Hippocampal formation (tissue), 2 donors: ENCODE measurements around the gene SRCAP.
"Not testable (repeated sequence)": the region's sequence is repeated elsewhere in the genome, so short reads cannot be mapped to it uniquely, and the experiment has no call there.

Experiments
- DNase-seq, 2 donors: peaks; one replicate each; lab custom pipeline; 2025; lab: John Stamatoyannopoulos, UW

SRCAP gene

GRCh38 chr16:30698139-30698815 lies 694 bp upstream of the SRCAP start:
- peak; percentile 68 to 96 for DNase-seq

GRCh38 chr16:30699615-30700099 lies 686 bp downstream of the SRCAP start:
- no peak for DNase-seq

GRCh38 chr16:30700491-30700890 lies 1.5 kb downstream of the SRCAP start:
- DNase-seq = no peak

- DNase-seq = no peak
These were observed 2.0 kb downstream of the SRCAP start for GRCh38 chr16:30700971-30701370.

GRCh38 chr16:30703071-30703470 lies 4.1 kb downstream of the SRCAP start:
- DNase-seq = not testable (repeated sequence)

- DNase-seq = no peak
These were observed 5.0 kb downstream of the SRCAP start for GRCh38 chr16:30703971-30704370.

- no peak for DNase-seq
These were observed 7.1 kb downstream of the SRCAP start for GRCh38 chr16:30706046-30706445.

- no peak for DNase-seq
These were observed 12.0 kb downstream of the SRCAP start for GRCh38 chr16:30710971-30711370.

- no peak for DNase-seq
These were observed 12.7 kb downstream of the SRCAP start for GRCh38 chr16:30711712-30712111.

GRCh38 chr16:30715750-30716445 lies 16.9 kb downstream of the SRCAP start:
- DNase-seq = no peak

- no peak for DNase-seq
These were observed 21.1 kb downstream of the SRCAP start for GRCh38 chr16:30720086-30720485.

- DNase-seq = no peak
These were observed 21.7 kb downstream of the SRCAP start for GRCh38 chr16:30720694-30721093.

GRCh38 chr16:30721167-30721566 lies 22.2 kb downstream of the SRCAP start:
- no peak for DNase-seq

- DNase-seq = no peak
These were observed 22.6 kb downstream of the SRCAP start for GRCh38 chr16:30721606-30722005.

GRCh38 chr16:30722443-30722842 lies 23.5 kb downstream of the SRCAP start:
- no peak for DNase-seq

- DNase-seq = no peak
These were observed 23.9 kb downstream of the SRCAP start for GRCh38 chr16:30722916-30723315.

- no peak for DNase-seq
These were observed 24.9 kb downstream of the SRCAP start for GRCh38 chr16:30723725-30724355.

GRCh38 chr16:30724641-30725417 lies 25.9 kb downstream of the SRCAP start:
- no peak for DNase-seq

GRCh38 chr16:30725418-30725792 lies 26.4 kb downstream of the SRCAP start:
- no peak for DNase-seq

- no peak for DNase-seq
These were observed 29.4 kb downstream of the SRCAP start for GRCh38 chr16:30728321-30728720.

- peak in 1 of 2 donors; percentile 1 for DNase-seq
These were observed 30.1 kb downstream of the SRCAP start for GRCh38 chr16:30728899-30729672.
